HG02852 (cell line): ENCODE data around the gene GTF2IRD1.
"Not testable (repeated sequence)": the region's sequence is repeated elsewhere in the genome, so short reads cannot be mapped to it uniquely, and the experiment has no call there.

Experiments
- ATAC-seq: cut with Tn5 transposase; IDR thresholded peaks from one replicate; pipeline ENCODE4 v1.9.1; 2021; ENCODE audit warnings: mild to moderate bottlenecking, moderate library complexity; ENCODE audit not compliant: unreplicated experiment

GTF2IRD1 gene

GRCh38 chr7:74554178-74554577 lies 100.5 kb downstream of the GTF2IRD1 start:
- no peak for ATAC-seq

- no peak for ATAC-seq
Observed at GRCh38 chr7:74560086-74560719, 106.5 kb downstream of the GTF2IRD1 start.

- ATAC-seq = no peak
Observed at GRCh38 chr7:74561898-74562613, 108.3 kb downstream of the GTF2IRD1 start.

GRCh38 chr7:74563639-74564038 lies 109.9 kb downstream of the GTF2IRD1 start:
- ATAC-seq = not testable (repeated sequence)

- ATAC-seq = no peak
Observed at GRCh38 chr7:74567318-74567668, 113.6 kb downstream of the GTF2IRD1 start.

GRCh38 chr7:74568658-74569057 lies 115.0 kb downstream of the GTF2IRD1 start:
- no peak for ATAC-seq

GRCh38 chr7:74569501-74570075 lies 115.9 kb downstream of the GTF2IRD1 start:
- no peak for ATAC-seq

- no peak for ATAC-seq
Observed at GRCh38 chr7:74570533-74571156, 116.9 kb downstream of the GTF2IRD1 start.

GRCh38 chr7:74572301-74572979 lies 118.7 kb downstream of the GTF2IRD1 start:
- no peak for ATAC-seq

GRCh38 chr7:74573512-74573911 lies 119.8 kb downstream of the GTF2IRD1 start:
- no peak for ATAC-seq

- no peak for ATAC-seq
Observed at GRCh38 chr7:74575083-74575784, 121.5 kb downstream of the GTF2IRD1 start.

- no peak for ATAC-seq
Observed at GRCh38 chr7:74575811-74576210, 122.1 kb downstream of the GTF2IRD1 start.

GRCh38 chr7:74579800-74580685 lies 126.3 kb downstream of the GTF2IRD1 start:
- no peak for ATAC-seq

- ATAC-seq = no peak
Observed at GRCh38 chr7:74581916-74582440, 128.3 kb downstream of the GTF2IRD1 start.

- ATAC-seq = no peak
Observed at GRCh38 chr7:74582447-74583039, 128.8 kb downstream of the GTF2IRD1 start.

- ATAC-seq = no peak
Observed at GRCh38 chr7:74583630-74584029, 129.9 kb downstream of the GTF2IRD1 start.

- no peak for ATAC-seq
Observed at GRCh38 chr7:74584160-74584954, 130.7 kb downstream of the GTF2IRD1 start.

- ATAC-seq = no peak
Observed at GRCh38 chr7:74585844-74586243, 132.1 kb downstream of the GTF2IRD1 start.
